IMR-90 (cell line): ENCODE data around the gene STK40. TPM values are rescaled to one million over a fixed set of nuclear protein-coding genes. Genes with fewer than 3 reads are reported as not detected.

ENCODE experiments used
- ATAC-seq: fragments of 200-7000 bp; cut with Tn5 transposase; 2 replicates; pipeline ENCODE4 v1.9.1; 2020; ENCODE audit warnings: low read depth, mild to moderate bottlenecking, moderate library complexity
- BruUV-seq: library from RNA; stranded (reverse); fragments of 400-500 nt; replicated peaks from 2 replicates; lab custom pipeline; 2021; lab: Mats Ljungman, UMichigan
- CTCF ChIA-PET: fragments of 300-600 bp; formaldehyde crosslinking; extraction: SDS; loops from one replicate; lab custom pipeline; 2021; ENCODE audit warnings: antibody characterized with exemption; lab: Yijun Ruan, JAX
- POLR2A ChIA-PET: fragments of 300-600 bp; sonication (Branson Sonifier 250); formaldehyde crosslinking; loops from one replicate; lab custom pipeline; 2022; ENCODE audit warnings: antibody characterized with exemption; ENCODE audit not compliant: unreplicated experiment; lab: Charles Lee
- DNase-seq: peaks from one replicate; pipeline ENCODE4 v3.0.0; 2013
- H2AFZ ChIP-seq: replicated peaks from 2 replicates; pipeline ENCODE3; 2013; ENCODE audit warnings: low read length, mild to moderate bottlenecking; ENCODE audit not compliant: poor library complexity
- H2AK5ac ChIP-seq: 2 replicates; pipeline ENCODE4 v1.6.1; 2013; ENCODE audit warnings: low read depth, low read length, inconsistent platforms
- H2AK9ac ChIP-seq: replicated peaks from 2 replicates; pipeline ENCODE3; 2013; ENCODE audit warnings: mild to moderate bottlenecking, low read depth, low read length, moderate library complexity; ENCODE audit not compliant: poor library complexity
- H2BK120ac ChIP-seq: 2 replicates; pipeline ENCODE4 v1.6.1; 2013; ENCODE audit warnings: low read depth, low read length, inconsistent platforms
- H2BK15ac ChIP-seq: 3 replicates; pipeline ENCODE4 v1.6.1; 2013; ENCODE audit warnings: low read depth, low read length, inconsistent platforms
- H2BK20ac ChIP-seq: 2 replicates; pipeline ENCODE4 v1.6.1; 2013; ENCODE audit warnings: low read depth, mild to moderate bottlenecking, inconsistent platforms, low read length, moderate library complexity
- H2BK5ac ChIP-seq: 2 replicates; pipeline ENCODE4 v1.6.1; 2013; ENCODE audit warnings: mild to moderate bottlenecking, low read depth, low read length, inconsistent platforms; ENCODE audit not compliant: poor library complexity, severe bottlenecking
- H3K14ac ChIP-seq: replicated peaks from 2 replicates; pipeline ENCODE4 v1.6.1; 2013; ENCODE audit warnings: low read depth, low read length, inconsistent platforms
- H3K18ac ChIP-seq: 2 replicates; pipeline ENCODE4 v1.6.1; 2013; ENCODE audit warnings: low read depth, low read length, control low read depth
- H3K23ac ChIP-seq: 2 replicates; pipeline ENCODE4 v1.6.1; 2013; ENCODE audit warnings: low read depth, low read length, inconsistent platforms
- H3K27ac ChIP-seq: 2 replicates; pipeline ENCODE4 v1.5.1; 2013; ENCODE audit warnings: mild to moderate bottlenecking, control low read depth, low read length; ENCODE audit not compliant: insufficient read depth
- H3K27me3 ChIP-seq: 2 replicates; pipeline ENCODE4 v1.6.1; 2013; ENCODE audit warnings: low read length; ENCODE audit not compliant: control insufficient read depth, insufficient read depth
- H3K36me3 ChIP-seq: 2 replicates; pipeline ENCODE4 v1.6.1; 2013; ENCODE audit warnings: low read length, mixed read lengths; ENCODE audit not compliant: control insufficient read depth, insufficient read depth
- H3K4ac ChIP-seq: 2 replicates; pipeline ENCODE4 v1.6.1; 2013; ENCODE audit warnings: low read depth, low read length, inconsistent platforms
- H3K4me1 ChIP-seq: 2 replicates; pipeline ENCODE4 v1.6.1; 2013; ENCODE audit warnings: low read length, mixed read lengths; ENCODE audit not compliant: control insufficient read depth, insufficient read depth
- H3K4me2 ChIP-seq: 2 replicates; pipeline ENCODE4 v1.6.1; 2013; ENCODE audit warnings: low read depth, mild to moderate bottlenecking, control low read depth, low read length, moderate library complexity
- H3K4me3 ChIP-seq: 2 replicates; pipeline ENCODE4 v1.5.1; 2013; ENCODE audit warnings: low read depth, mild to moderate bottlenecking, control low read depth, low read length, moderate library complexity; ENCODE audit not compliant: insufficient read depth
- H3K56ac ChIP-seq: 2 replicates; pipeline ENCODE4 v1.6.1; 2013; ENCODE audit warnings: low read length, inconsistent platforms; ENCODE audit not compliant: insufficient read depth; ENCODE audit errors: extremely low read depth
- H3K79me1 ChIP-seq, 2 experiments: 2 replicates each; pipeline ENCODE4 v1.6.1; 2013; ENCODE audit warnings: low read length in 2 of 2, inconsistent platforms in 1 of 2, low read depth in 1 of 2
- H3K9ac ChIP-seq: 2 replicates; pipeline ENCODE4 v1.6.1; 2013; ENCODE audit warnings: low read depth, low read length, control low read depth
- H3K9me1 ChIP-seq: 2 replicates; pipeline ENCODE4 v1.6.1; 2013; ENCODE audit warnings: low read length, inconsistent platforms; ENCODE audit not compliant: insufficient read depth
- H3K9me3 ChIP-seq: 2 replicates; pipeline ENCODE4 v1.6.1; 2013; ENCODE audit warnings: low read length; ENCODE audit not compliant: control insufficient read depth, insufficient read depth
- H4K20me1 ChIP-seq: 2 replicates; pipeline ENCODE4 v1.6.1; 2013; ENCODE audit warnings: low read length, inconsistent platforms; ENCODE audit not compliant: insufficient read depth
- H4K5ac ChIP-seq: 2 replicates; pipeline ENCODE4 v1.6.1; 2013; ENCODE audit warnings: mild to moderate bottlenecking, low read depth, low read length, control low read depth
- H4K8ac ChIP-seq, 2 experiments: 2 replicates each; pipeline ENCODE4 v1.6.1; 2013; ENCODE audit warnings: low read depth in 2 of 2, low read length in 2 of 2, control low read depth in 1 of 2, inconsistent platforms in 1 of 2
- H4K91ac ChIP-seq: 2 replicates; pipeline ENCODE4 v1.6.1; 2013; ENCODE audit warnings: low read depth, low read length, inconsistent platforms; ENCODE audit not compliant: insufficient read depth
- CEBPB ChIP-seq: IDR thresholded peaks from 2 replicates; pipeline ENCODE4 v1.6.1; 2012; ENCODE audit warnings: low read depth, low read length, improper control_type of control experiment
- CHD1 ChIP-seq: IDR thresholded peaks from 2 replicates; pipeline ENCODE4 v1.6.1; 2012; ENCODE audit warnings: low read depth, low read length, improper control_type of control experiment
- FOS ChIP-seq: fragments of 150-350 bp; IDR thresholded peaks from 2 replicates; pipeline ENCODE4 v1.6.1; 2016; ENCODE audit warnings: low read depth, low read length
- SMC3 ChIP-seq: fragments of 150-350 bp; IDR thresholded peaks from 2 replicates; pipeline ENCODE4 v1.6.1; 2016; ENCODE audit warnings: low read depth, mild to moderate bottlenecking, antibody characterized with exemption, low read length, moderate library complexity
- WGBS, 2 experiments: methylation state at CpG; one replicate each; pipeline versions ENCODE4 v1.1.5 to v1.1.7; 2013; ENCODE audit warnings: missing lambda C conversion rate in 2 of 2; ENCODE audit not compliant: insufficient read length in 1 of 2; ENCODE audit errors: extremely low coverage in 2 of 2; 5-methylcytosine and 5-hydroxymethylcytosine counted together
- dilution Hi-C: fragments of 300-500 bp; cut with HindIII; formaldehyde crosslinking; loops from one replicate; pipeline ENCODE4 v1.14.3; 2018; ENCODE audit warnings: low sequenced_read_pairs; ENCODE audit not compliant: unreplicated experiment
- in situ Hi-C: fragments of 300-500 bp; cut with MboI; formaldehyde crosslinking; loops from 3 replicates; pipeline ENCODE4 v1.14.3; 2019; ENCODE audit warnings: low sequenced_read_pairs, inconsistent platforms, mixed read lengths
- intact Hi-C: fragments of 100-400 bp; cut with micrococcal nuclease; formaldehyde crosslinking; loops from 2 replicates; pipeline ENCODE4 v1.10.0; 2022
- polyA plus RNA-seq, 3 experiments: library from polyadenylated mRNA; depleted of rRNA; stranded (reverse); fragments of >200 nt; gene quantifications; 2 replicates each; pipeline ENCODE4 v1.2.3, GENCODE V29; 2012; ENCODE audit warnings: low replicate concordance in 1 of 3
- total RNA-seq: library from RNA; depleted of rRNA; stranded (reverse); fragments of >200 nt; gene quantifications from 2 replicates; pipeline ENCODE4 v1.2.3, GENCODE V29; 2012
- TF ChIP-seq, protein P1 (sequence below): fragments of 150-350 bp; IDR thresholded peaks from 2 replicates; pipeline ENCODE4 v1.6.1; 2016; ENCODE audit warnings: low read depth, mild to moderate bottlenecking, low read length, moderate library complexity, borderline replicate concordance
- TF ChIP-seq, protein P2 (sequence below): fragments of 150-350 bp; IDR thresholded peaks from 2 replicates; pipeline ENCODE4 v1.6.1; 2017; ENCODE audit warnings: mild to moderate bottlenecking, antibody characterized with exemption, low read length, low read depth

STK40 gene
- total and polyA plus RNA-seq, 2 of the 4 experiments (the other 2 are of a cell fraction) = 16.0 to 29.9 TPM

DNA sequence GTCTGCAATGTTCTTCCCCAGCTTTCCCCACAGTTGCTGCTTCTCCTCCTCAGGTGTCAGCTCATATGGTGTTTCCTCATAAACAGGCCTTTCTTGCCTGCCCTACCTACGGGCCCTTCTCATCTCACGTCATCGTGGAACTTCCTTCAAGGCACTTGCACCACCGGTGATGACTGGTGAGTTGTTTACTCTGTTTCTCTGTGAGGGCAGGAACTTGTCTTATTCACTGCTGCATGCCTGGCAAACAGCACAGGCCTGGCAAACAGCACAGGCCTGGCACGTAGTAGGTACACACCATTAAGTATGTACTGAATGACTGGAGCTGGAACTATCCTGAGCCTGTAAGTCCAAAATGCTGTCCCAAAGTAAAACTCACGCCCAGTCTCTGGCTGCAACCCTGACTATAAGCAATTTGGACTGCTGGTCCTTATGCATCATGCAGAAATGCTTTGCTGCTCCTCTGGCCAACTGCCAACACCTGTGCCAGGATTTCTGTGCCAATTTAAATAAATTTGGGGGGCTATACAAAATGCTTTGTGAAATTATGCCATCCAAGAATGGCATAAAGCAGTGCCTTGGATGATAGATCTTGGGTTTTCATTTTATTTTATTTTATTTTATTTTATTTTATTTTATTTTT lies 25.7 kb downstream of the STK40 start (continued):
- TF ChIP-seq FOS = no peak

DNA sequence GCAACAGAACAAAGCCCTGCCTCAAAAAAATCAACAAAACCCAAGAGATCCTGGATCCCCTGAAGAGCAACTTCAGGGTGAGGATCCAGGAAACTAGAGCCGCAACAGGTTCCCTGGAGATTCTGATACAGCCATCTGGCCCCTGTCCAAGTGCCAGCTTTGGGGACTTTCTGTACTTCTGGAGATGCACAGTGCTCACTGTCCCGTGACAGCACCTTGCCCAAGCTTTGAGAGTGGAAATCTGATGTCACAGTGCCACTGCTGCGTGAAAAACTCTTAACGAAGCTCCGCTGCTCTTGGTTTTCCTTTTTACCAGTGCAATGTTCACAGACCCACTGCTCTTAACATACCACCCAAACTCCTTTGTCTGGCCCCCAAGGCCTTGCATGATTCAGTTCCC lies 26.3 kb downstream of the STK40 start:
- peaks cover 5% of the 10 kb centered on the region; the same call in 1 of the 2 replicates for H3K4me1 ChIP-seq
- DNase-seq = no peak
- H4K20me1 ChIP-seq = 0 out of 2 replicates have a peak, but pooled peaks cover 4% of the 10 kb centered on the region
- no peak overlapping the region for H3K56ac ChIP-seq
- no peak overlapping the region for H3K23ac ChIP-seq
- H2AK5ac ChIP-seq = no peak overlapping the region
- no peak overlapping the region for H3K4me2 ChIP-seq
- POLR2A ChIA-PET = no interaction called here
- H3K4me3 ChIP-seq = no peak overlapping the region
- no TSS peak for BruUV-seq
- in situ Hi-C loops = no loop called here
- H3K36me3 ChIP-seq = peaks cover 53% of the 10 kb centered on the region
- no peak for ATAC-seq
- peak overlapping the region; percentile 64 for H3K4ac ChIP-seq
- peak overlapping the region; percentile 82 for H2AK9ac ChIP-seq
- H3K9ac ChIP-seq = no peak overlapping the region
- CTCF ChIA-PET = interaction anchor here (3.2 kb wide), 1 partner anchor 10 kb away, joined by 9 read pairs; no protein-coding TSS in a partner anchor
- H4K5ac ChIP-seq = no peak overlapping the region
- peaks cover 24% of the 10 kb centered on the region for H3K9me1 ChIP-seq
- no peak overlapping the region for H4K8ac ChIP-seq
- H3K18ac ChIP-seq = no peak overlapping the region
- H2BK15ac ChIP-seq = no peak overlapping the region
- TF ChIP-seq, protein P1, sequence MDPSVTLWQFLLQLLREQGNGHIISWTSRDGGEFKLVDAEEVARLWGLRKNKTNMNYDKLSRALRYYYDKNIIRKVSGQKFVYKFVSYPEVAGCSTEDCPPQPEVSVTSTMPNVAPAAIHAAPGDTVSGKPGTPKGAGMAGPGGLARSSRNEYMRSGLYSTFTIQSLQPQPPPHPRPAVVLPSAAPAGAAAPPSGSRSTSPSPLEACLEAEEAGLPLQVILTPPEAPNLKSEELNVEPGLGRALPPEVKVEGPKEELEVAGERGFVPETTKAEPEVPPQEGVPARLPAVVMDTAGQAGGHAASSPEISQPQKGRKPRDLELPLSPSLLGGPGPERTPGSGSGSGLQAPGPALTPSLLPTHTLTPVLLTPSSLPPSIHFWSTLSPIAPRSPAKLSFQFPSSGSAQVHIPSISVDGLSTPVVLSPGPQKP = no peak
- TF ChIP-seq FOS = no peak
- no peak for TF ChIP-seq CHD1
- TF ChIP-seq SMC3 = no peak
- no peak for TF ChIP-seq CEBPB
- TF ChIP-seq, protein P2, sequence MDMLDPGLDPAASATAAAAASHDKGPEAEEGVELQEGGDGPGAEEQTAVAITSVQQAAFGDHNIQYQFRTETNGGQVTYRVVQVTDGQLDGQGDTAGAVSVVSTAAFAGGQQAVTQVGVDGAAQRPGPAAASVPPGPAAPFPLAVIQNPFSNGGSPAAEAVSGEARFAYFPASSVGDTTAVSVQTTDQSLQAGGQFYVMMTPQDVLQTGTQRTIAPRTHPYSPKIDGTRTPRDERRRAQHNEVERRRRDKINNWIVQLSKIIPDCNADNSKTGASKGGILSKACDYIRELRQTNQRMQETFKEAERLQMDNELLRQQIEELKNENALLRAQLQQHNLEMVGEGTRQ = no peak
- WGBS, 2 experiments = 94% methylated on average over 5 of the region's 5 CpGs; no CpG with 5 or more reads in 1 of the 2 experiments
- no peaks in the 10 kb centered on the region for H3K9me3 ChIP-seq
- no peak overlapping the region for H3K14ac ChIP-seq
- intact Hi-C loops = no loop called here
- no peaks in the 10 kb centered on the region for H3K27me3 ChIP-seq
- dilution Hi-C loops = no loop called here
- no peak overlapping the region for H4K91ac ChIP-seq
- H2AFZ ChIP-seq = peak overlapping the region; percentile 24
- no peak overlapping the region for H2BK20ac ChIP-seq
- H2BK5ac ChIP-seq = peak overlapping the region; percentile 44
- H2BK120ac ChIP-seq = no peak overlapping the region
- peaks cover 25 to 74% of the 10 kb centered on the region in 2 experiments for H3K79me1 ChIP-seq
- H3K27ac ChIP-seq = no peak overlapping the region
